NCI-H82 treated with DMSO at 0.1 percent for 48 hours (cell line): ENCODE data around the gene TMPRSS11B.
"Not testable (repeated sequence)": the region's sequence is repeated elsewhere in the genome, so short reads cannot be mapped to it uniquely, and the experiment has no call there.

Experiments used
- DNase-seq: peaks from one replicate; lab custom pipeline; 2025; ENCODE audit not compliant: unreplicated experiment; lab: John Stamatoyannopoulos, UW

TMPRSS11B gene, protein sequence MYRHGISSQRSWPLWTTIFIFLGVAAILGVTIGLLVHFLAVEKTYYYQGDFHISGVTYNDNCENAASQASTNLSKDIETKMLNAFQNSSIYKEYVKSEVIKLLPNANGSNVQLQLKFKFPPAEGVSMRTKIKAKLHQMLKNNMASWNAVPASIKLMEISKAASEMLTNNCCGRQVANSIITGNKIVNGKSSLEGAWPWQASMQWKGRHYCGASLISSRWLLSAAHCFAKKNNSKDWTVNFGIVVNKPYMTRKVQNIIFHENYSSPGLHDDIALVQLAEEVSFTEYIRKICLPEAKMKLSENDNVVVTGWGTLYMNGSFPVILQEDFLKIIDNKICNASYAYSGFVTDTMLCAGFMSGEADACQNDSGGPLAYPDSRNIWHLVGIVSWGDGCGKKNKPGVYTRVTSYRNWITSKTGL

DNA sequence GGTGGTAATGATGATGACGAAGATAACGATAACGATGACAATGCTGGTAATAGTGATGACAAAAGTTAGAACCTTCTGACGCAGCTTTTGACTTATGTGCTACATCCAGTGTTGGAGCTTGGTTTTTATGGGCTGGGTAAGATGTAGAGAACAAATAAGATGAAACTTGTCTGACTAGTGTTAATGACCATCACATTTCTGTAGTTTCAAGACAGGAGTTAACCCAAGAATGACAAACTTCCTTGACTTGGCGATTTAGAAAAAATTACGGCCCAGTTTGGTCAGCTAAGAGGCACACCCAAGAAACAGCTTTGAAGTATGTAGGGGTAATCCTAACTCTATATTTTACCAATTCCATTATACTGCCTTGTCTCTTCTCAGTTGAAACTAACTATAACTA lies at the start of gene TMPRSS11B:
Gene TMPRSS11B, minus strand, starts transcription at position 101 of the 400 bp plus-strand sequence. CDS start 136 bp downstream, outside the sequence.
- DNase-seq = no peak

DNA sequence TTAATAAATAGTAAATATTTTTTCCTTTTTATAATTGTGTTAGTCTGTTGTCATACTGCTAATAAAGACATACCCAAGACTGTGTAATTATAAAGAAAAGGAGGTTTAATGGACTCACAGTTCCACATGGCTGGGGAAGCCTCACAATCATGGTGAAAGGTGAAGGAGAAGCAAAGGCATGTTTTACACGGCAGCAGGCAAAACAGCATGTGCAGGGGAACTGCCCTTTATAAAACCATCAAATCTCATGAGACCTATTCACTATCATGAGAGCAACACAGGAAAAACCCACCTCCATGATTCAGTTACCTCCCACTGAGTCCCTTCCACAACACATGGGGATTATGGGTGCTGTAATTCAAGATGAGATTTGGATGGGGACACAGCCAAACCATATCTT lies 45.8 kb upstream of the TMPRSS11B start:
- DNase-seq = no peak

DNA sequence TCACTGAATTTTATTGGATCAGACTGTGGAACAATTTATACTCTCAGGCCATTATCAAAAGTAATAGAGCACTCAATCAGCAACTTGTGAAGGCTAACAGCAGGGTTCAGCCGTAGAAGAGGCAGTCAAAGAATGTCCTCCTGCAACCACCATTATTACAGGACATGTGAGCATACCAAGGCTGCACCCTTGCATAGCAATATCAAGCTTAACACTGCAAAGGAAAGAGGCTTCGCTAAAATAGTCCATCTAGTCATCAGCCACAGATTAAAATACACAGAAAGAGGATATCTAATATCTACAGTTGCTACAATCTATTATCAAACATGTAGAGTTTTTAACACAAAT lies 42.9 kb upstream of the TMPRSS11B start:
- DNase-seq = no peak

DNA sequence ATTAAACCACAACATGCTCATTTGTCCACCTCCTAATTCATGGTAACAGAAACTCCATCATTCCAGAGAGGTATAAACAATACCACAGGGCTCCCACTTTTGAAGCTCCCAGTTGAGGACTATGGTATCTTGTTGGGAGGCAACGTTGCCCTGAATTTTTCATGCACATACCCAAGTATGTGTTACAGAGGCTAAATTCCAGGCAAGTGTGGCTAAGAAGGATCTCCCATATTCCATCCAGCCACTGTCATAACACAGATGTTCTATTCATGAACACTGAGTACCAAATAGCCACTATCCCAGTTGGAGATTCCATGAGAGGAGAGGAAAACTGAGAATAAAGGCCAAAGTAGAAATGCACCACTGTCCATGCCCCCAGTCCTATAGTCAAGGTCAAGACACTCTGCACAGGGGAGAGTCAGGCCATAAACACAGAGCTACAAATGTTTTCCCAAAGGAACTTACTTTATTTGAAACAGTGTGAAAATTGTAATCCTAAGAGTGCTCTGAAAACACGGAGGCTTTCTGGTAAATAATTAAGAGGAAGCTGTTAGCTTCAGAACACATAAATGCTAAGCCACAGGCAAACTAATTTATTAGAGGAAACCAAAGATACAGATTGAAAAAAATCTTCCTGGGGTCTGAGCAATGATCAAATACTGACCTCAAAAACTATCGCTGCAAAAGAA lies 42.4 kb upstream of the TMPRSS11B start:
- no peak for DNase-seq

DNA sequence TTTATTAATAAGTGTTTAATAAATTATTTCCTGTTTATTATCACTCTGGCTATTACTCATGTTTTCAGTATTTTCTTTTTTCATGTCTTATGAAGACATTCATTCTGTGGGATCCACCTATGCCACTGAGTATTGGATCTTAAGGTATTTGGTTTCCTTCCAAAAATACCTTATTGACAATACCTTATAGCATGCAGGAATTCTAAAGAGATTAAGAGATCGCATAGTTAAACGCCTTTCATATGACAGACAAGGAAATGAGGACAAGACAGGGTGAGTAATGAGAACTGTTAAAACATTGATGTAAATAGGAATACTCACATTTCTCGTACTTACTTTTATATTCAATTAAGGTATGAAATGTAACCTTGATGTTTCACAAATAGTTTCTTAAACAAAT lies 38.2 kb upstream of the TMPRSS11B start:
- DNase-seq = no peak

DNA sequence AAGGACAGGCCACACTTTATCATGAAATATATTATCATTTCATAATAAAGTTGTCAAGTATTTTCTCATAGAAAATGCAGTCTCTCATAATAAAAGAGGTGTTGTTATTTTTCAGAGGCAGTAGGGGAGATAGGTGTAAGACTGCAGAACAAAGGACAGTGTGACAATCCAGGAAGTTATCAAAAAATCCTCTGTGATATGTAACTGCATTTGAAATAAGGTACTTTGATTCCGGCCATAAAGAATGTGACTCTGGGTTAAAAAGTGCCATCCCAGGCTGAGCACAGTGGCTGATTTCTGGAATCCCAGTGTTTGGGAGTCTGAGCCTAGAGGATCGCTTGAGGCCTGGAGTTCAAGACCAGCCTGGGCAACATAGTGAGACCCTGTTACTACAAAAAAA lies 37.6 kb upstream of the TMPRSS11B start:
- no peak for DNase-seq

DNA sequence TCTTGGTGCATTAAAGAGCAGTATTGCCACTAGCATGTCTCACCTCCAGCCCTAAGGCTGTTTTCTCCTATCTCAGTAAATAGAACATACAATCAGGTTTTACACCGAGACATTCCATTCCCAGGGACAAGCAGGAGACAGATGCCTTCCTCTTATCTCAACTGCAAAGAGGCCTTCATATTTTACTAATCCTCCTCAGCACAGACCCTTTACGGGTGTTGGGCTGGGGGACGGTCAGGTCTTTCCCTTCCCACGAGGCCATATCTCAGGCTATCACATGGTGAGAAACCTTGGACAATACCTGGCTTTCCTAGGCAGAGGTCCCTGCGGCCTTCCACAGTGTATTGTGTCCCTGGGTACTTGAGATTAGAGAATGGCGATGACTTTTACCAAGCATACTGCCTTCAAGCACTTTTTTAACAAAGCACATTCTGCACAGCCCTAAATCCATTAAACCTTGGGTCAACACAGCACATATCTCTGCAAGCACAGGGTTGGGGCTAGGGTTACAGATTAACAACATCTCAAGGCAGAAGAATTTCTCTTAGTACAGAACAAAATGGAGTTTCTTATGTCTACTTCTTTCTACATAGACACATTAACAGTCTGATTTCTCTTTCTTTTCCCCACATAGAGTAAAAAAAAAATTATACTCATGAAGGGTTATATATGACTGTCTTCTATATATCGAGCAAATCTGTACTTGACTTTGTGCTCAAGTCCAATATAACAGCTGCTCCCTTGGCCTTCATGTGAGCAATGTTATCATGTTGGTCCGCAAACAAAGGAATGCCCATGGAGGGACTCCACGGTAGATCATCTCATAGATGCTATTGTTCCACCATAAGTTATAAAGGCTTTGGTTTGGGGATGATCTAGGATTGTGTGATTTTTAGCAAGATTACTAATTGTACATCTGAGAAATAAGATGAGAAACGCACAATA lies 36.6 kb upstream of the TMPRSS11B start:
- DNase-seq = not testable (repeated sequence)

DNA sequence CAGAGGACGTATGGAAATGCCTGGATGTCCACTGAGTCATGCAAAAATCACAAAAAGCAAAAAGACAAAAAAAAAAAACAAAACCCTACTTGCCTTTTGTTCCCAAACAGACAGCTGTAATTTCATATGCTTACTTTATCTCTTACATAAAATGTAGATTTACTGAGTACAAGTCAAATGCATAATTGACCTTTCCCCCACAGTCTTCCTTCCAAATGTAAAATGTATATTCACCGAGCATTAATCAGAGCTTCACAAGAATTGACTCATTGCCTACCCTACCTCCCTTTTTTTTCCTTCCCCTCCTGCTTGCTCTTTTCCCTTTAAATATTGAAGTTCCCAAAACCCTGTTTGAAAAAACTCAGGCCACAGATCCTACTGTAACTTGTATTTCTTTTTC lies 32.5 kb upstream of the TMPRSS11B start:
- no peak for DNase-seq

DNA sequence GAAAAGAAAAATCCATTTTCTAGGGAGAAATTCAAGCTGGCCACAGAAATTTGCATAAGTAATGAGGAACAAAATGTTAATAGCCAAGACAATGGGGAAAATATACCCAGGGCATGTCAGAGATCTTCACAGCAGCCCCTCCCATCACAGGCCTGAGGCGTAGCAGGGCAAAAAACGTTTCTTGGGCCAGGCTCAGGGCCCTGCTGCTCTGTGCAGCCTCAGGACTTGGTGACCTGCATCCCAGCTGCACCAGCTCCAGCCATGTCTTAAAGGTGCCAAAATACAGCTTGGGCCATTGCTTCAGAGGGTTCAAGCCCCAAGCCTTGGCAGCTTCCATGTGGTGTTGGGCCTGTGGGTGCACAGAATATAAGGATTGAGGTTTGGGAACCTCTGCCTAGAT lies 32.1 kb upstream of the TMPRSS11B start:
- no peak for DNase-seq

DNA sequence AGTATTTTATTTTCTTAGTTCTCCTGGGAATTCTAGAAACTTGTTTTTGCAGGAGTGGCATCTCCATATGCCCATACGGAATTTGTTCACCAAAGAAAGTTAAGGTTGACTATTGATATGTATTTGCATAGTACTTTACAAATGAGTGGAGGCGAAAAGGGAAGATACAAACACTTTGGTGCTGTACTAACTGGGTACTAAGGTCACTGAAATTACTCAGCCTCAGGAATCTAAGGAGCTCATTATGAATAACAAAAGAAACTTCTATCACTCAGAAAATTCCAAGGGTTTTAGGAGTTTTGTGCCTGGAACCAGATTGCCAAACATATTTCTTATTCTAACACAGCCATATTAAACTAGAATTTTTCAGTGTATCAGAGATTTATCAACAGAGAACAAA lies 27.4 kb upstream of the TMPRSS11B start:
- DNase-seq = no peak

DNA sequence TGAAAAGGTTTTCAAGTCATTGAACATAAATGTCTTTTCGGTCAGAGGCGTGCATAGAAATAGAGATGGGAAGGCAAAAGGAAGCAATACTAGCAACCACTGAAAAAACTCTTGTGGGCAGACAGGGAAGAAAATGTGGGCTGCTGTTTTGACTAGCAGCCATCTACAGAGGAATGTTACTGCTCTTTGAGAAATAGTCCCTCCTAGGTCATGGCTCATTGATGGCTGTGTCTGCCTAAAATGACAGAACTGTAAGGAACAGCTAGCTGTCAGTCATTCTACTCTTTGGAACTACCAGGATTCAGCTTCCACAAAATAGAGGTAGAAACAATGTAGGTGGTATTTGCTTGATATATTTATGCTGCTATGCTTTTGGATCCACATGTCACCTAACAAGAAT lies 26.9 kb upstream of the TMPRSS11B start:
- DNase-seq = no peak

DNA sequence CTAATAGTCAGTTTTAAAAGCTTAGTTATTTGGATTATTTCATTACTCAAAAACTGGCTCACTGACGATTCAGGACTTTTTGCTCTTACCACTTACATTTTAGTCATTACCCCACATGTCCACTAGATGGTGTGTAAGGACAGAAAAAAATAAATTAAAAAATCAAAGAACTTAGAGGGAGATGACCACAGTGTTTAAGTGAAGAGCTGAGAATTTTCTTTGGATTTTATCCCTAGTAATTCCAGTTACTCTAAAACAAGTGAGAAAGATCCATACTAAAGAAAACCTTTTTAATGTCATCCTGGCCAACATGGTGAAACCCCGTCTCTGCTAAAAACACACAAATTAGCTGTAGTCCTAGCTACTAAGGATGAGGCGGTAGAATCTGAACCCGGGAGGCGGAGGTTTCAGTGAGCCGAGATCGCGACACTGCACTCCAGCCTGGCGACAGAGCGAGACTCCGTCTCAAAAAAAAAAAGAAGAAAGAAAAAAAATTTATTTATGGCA lies 26.4 kb upstream of the TMPRSS11B start:
- DNase-seq = no peak

DNA sequence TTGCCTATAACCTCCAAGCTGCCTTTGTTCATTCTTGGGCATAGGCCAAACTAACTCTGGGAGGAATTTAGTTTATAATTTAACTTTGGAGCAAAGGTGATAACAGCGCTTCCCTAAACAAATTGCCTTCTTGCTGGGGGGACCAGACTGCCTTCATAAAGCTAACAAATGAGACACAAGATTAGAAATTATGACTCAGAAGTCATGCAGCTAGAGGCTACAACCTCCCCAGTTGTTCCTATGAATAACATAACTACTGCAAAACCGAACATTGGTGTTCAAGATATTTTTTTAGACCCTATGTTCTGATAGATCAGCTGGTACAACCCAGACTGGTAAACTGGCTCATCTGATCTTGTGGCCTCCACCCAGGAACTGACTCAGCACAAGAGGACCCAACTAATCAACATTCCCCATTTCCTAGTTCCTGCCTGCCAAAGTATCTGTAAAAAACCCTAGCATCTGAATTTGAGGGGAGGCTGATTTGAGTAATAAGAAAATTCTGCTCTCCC lies 22.0 kb upstream of the TMPRSS11B start:
- DNase-seq = no peak

DNA sequence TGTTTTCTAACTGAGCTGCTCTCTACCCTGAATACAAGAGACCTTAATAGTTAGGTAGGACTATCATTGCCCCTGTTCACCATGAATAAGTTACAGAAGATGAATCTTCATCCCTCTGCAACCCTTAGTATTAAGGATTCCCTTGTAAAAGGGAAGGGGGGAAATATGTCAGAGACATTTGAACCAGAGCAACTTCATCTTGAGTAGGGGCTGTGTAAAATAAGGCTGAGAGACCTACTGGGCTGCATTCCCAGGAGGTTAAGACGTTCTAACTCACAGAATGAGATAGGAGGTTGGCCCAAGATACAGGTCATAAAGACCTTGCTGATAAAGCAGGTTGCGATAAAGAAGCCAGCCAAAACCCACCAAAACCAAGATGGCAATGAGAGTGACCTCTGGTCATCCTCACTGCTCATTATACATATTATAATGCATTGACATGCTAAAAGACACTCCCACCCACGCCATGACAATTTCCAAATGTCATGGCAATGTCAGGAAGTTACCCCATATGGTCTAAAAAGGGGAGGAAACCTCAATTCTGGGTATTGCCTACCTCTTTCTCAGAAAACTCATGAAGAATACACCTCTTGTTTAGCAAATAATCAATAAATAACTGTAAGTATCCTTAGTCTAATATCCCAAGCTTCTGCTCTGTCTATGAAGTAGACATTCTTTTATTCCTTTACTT lies 19.5 kb upstream of the TMPRSS11B start:
- DNase-seq = no peak

DNA sequence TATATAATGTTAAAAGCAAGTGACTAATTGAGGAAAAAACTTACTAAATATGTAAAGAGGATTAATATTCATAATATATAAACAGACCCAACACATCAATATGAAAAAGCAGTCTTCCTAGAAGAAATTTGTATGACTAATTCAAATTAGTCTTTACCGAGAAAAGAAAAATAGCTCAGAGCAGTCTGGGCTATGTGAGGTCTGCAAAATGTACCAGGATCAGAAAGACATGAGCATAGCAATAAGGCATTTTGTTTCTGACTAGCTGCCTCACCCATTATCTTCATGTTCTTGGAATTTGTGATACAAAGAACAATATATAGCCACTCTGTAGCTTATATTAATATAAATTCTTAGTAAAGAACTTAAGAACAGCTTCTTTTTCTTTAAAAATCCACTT lies 13.7 kb upstream of the TMPRSS11B start:
- no peak for DNase-seq

DNA sequence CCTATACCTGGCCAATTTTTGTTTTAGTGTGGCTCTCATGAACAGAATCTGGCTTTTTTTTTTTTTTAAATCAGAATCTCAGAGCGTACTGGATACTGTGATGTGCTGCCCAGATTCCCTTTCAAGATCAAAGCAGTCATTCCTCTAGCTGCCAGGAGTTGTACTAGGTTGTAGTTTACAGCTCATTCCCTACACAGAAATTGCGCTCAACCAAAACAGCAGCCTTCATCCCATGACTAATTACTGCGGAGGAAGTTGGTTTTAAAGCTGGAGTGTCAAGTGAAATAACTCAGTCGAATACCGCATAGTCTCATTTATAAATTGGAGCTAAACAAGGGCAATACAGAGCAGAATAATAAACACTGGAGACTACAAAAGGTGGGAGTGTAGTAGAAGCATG lies 12.2 kb upstream of the TMPRSS11B start:
- no peak for DNase-seq

DNA sequence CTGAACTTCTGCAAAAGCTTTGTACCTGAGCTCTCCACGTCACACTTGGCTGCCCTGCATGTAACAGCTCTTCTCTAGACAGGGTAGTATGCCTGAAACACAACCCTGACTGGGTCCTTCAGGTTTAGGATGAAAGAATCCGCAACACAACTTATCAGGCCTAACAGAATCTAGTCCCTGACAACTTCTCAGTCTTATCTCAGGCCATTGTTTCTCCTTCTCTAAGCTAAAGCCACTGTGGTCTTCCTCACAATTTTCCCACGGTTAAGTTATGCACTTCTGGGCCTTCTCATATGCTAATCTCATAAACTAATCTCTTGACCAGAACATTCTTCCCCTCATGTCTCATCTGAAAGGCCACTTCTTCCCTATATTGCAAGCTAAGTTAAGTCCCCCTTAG lies 10.8 kb upstream of the TMPRSS11B start:
- DNase-seq = no peak

DNA sequence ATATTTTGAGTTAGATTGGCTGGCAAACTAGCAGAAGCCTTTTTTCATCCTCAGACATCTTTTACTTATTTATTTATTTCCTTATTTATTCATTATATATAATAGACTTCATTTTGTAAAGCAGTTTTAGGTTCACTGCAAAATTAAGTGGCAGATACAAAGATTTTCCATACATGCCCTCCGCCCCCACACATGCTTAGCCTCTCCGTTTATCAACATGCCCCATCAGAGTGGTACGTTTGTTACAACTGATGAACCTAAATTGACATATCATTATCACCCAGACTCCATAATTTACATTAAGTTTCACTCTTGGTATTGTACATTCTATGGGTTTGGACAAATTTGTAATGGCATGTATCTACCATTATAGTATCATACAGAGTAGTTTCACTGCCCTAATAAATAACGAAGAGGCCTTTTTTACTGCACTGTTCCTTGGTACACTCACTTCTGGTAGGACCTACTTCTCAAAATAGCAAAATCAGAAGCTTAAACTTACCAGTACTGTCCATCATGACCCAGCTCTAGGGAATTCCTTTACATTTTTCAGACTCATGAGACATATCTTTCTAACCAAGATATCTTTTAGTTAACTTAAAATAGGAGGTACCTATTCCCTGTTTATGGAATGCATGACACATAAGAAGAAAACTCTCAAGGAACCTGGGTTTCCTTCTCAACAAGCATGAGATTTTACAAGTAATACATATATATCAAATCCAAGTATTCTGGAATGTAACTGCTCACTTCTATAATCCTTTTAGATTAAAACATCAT lies 4.8 kb upstream of the TMPRSS11B start:
- DNase-seq = no peak

DNA sequence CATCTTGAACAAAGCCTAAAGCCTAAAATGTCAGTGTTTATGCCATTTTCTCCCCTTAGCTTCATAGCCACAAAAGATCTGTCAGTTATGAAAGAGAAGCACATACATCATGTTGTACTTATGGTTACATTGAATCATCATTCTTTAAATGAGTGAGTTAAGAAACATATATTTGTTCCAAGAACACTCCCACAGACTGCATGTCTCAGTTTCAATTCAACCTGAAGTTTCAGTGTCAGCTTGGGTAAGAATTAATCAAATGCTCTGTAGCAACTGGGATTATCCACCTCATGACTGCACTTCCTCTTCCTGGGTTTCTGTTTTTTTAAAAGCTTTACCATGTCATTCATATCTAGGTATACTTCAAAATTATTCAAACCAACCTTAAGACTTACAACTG lies 3.9 kb upstream of the TMPRSS11B start:
- no peak for DNase-seq

DNA sequence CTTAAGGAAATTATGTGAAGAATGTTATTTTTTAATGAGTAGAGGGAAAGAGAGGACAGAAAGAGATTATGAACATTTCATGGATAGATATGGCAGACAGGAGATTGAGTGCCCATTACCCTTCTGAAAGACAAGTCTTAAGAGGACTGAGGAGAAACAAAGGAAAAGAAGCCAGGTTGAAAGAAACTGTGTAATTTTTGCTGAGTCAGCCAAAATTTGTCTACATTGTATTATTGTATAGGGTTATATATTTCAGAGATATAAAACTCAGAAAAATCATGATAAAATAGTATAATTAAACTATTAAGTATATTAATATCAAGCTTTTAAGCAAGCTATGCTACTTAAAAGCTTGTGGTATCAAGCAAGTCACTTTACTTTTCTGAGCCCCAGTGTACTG lies 4.9 kb downstream of the TMPRSS11B start:
- DNase-seq = no peak
